Measurements from ENCODE around the gene HIRA. TPM values are rescaled to one million over a fixed set of nuclear protein-coding genes. Genes with fewer than 3 reads are reported as not detected.

HIRA gene
- polyA plus RNA-seq, 1 donor from 2014 or later: 38.1 TPM

GRCh38 chr22:19424186-19424500 is 7.4 kb downstream of the HIRA start:
- no peak for TF ChIP-seq MXI1 (conservative IDR thresholded peaks at IDR 0.05; ENCODE audit: poor library complexity, severe bottlenecking)
- TF ChIP-seq RAD21 (conservative IDR thresholded peaks at IDR 0.05): no peak
- TF ChIP-seq CTCF (IDR thresholded peaks at IDR 0.05; ENCODE audit: poor library complexity, severe bottlenecking): no peak
- no peak for TF ChIP-seq REST (IDR thresholded peaks at IDR 0.05; ENCODE audit: borderline replicate concordance)
- TF ChIP-seq EP300 (conservative IDR thresholded peaks at IDR 0.05; ENCODE audit: poor library complexity, severe bottlenecking): no peak
- TF ChIP-seq SMC3 (conservative IDR thresholded peaks at IDR 0.05; ENCODE audit: poor library complexity): no peak
- TF ChIP-seq TAF1 (IDR thresholded peaks at IDR 0.05; ENCODE audit: low read depth): no peak
- TF ChIP-seq EZH2 (IDR thresholded peaks at IDR 0.05; ENCODE audit: borderline replicate concordance, insufficient read depth, low read length, poor library complexity, severe bottlenecking): no peak
- no peak for TF ChIP-seq POLR2AphosphoS5 (IDR thresholded peaks at IDR 0.05)

GRCh38 chr22:19422440-19423301 is 8.9 kb downstream of the HIRA start:
- no peak overlapping the region for H3K27ac ChIP-seq (ENCODE audit: low read length)
- no peak overlapping the region for H3K9ac ChIP-seq (ENCODE audit: low read length)
- H3K9me3 ChIP-seq (ENCODE audit: low read length): no peaks in the 10 kb centered on the region
- no peaks in the 10 kb centered on the region for H3F3A ChIP-seq (ENCODE audit: insufficient read depth, low read length, poor library complexity, severe bottlenecking)
- H2AFZ ChIP-seq (ENCODE audit: low read depth, low read length): no peak overlapping the region
- H3K27me3 ChIP-seq (ENCODE audit: insufficient read depth, low read depth, low read length): no peaks in the 10 kb centered on the region
- H3K4me2 ChIP-seq (ENCODE audit: low read length): no peak overlapping the region
- H3K9me2 ChIP-seq (ENCODE audit: insufficient read depth, low read length): no peaks in the 10 kb centered on the region
- no peaks in the 10 kb centered on the region for H3K36me3 ChIP-seq (ENCODE audit: insufficient read depth, low read length)
- no peak overlapping the region for H3K4me3 ChIP-seq (ENCODE audit: low read length)
- no peaks in the 10 kb centered on the region for H4K20me1 ChIP-seq (ENCODE audit: insufficient read depth)
- peaks cover 49% of the 10 kb centered on the region for H3K79me2 ChIP-seq (replicated peaks; ENCODE audit: insufficient read depth, low read length)
- TF ChIP-seq EP300 (conservative IDR thresholded peaks at IDR 0.05; ENCODE audit: poor library complexity, severe bottlenecking): no peak

More at GRCh38 chr22:19424186-19424500, 7.4 kb downstream of the HIRA start:
- no peak overlapping the region for H3K27ac ChIP-seq (ENCODE audit: low read length)
- no peaks in the 10 kb centered on the region for H3K9me3 ChIP-seq (ENCODE audit: low read length)
- H3K9ac ChIP-seq (ENCODE audit: low read length): no peak overlapping the region
- no peak overlapping the region for H3K4me3 ChIP-seq (ENCODE audit: low read length)
- H3K4me2 ChIP-seq (ENCODE audit: low read length): no peak overlapping the region
- H3K27me3 ChIP-seq (ENCODE audit: insufficient read depth, low read depth, low read length): no peaks in the 10 kb centered on the region
- H3K36me3 ChIP-seq (ENCODE audit: insufficient read depth, low read length): no peaks in the 10 kb centered on the region
- H3K9me2 ChIP-seq (ENCODE audit: insufficient read depth, low read length): no peaks in the 10 kb centered on the region
- H3F3A ChIP-seq (ENCODE audit: insufficient read depth, low read length, poor library complexity, severe bottlenecking): no peaks in the 10 kb centered on the region
- H4K20me1 ChIP-seq (ENCODE audit: insufficient read depth): no peaks in the 10 kb centered on the region
- H3K79me2 ChIP-seq (replicated peaks; ENCODE audit: insufficient read depth, low read length): peaks cover 59% of the 10 kb centered on the region
- H2AFZ ChIP-seq (ENCODE audit: low read depth, low read length): no peak overlapping the region

Measured in neural cell (in vitro differentiated cells).